Posterior cingulate gyrus (tissue), 11 donors: Measurements from ENCODE around the gene GHR.
"Not testable (repeated sequence)": the region's sequence is repeated elsewhere in the genome, so short reads cannot be mapped to it uniquely, and the experiment has no call there.

ENCODE experiments used
- DNase-seq, 10 donors: peaks; one replicate each; pipeline versions ENCODE4 v3.0.0 to v3.0.0-alpha.2; 2020 to 2021; ENCODE audit warnings: mixed read lengths in 3 of 10
- intact Hi-C: fragments of 100-400 bp; cut with DNase I; formaldehyde crosslinking; loops from one replicate; pipeline ENCODE4 v1.15.1; 2023

GHR gene

DNA sequence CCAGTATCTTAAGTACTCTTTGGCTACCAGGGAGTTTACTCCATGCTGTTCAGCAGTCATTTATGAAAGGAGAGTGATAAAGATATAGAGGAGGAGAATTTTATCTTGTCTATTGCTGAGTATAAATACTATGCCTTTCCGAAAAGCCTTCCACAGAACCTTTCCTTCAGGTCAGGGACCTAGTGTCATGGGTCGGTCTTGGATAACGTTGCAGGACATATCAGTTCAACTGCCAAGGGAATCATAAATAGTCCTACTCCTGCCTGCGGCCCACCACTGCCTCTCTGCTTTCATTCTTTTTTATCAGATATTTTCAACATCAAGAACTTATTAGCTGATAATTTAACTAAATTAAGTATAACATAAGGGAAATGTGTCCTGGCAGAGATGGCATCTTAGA, 211.3 kb downstream of the GHR start:
- no peak for DNase-seq
- intact Hi-C loops = no loop called here

DNA sequence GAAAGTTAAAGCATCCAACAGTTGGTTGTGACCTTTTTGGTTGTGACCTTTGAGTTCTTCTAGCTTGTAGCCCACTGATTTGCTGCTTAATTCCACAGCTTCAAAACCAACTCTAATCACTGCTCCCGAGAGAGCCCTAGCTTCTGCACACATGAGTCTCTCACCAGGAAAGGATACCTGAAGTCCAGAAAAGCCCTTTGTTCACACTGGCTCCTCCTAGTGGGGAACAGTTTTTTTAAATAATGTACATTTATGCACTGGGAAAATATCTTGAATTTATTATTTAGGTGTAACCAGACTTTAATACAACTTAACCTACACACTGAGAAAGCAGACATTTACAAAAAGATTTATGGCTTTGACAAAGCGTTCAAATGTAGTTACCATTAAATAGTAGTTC, 213.2 kb downstream of the GHR start:
- intact Hi-C loops = no loop called here
- DNase-seq = no peak

DNA sequence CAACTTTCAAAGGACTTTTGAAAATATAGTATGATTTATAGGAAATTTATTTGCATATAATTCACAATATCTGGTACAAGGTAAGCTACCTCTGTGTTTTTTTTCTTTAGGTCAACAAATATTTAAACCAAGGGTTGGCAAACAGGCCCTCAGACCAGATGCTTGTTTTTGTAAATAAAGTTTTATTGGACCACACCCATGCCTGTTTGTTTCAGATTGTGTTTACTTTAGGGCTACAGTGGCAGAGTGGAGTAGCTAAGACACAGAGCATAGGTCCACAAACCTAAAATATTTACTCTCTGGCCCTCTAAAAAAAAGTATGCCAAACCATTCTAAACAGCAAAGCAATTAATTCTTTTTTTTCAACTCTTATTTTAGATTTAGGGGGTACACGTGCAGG, 213.7 kb downstream of the GHR start:
- no peak for DNase-seq
- intact Hi-C loops = no loop called here

DNA sequence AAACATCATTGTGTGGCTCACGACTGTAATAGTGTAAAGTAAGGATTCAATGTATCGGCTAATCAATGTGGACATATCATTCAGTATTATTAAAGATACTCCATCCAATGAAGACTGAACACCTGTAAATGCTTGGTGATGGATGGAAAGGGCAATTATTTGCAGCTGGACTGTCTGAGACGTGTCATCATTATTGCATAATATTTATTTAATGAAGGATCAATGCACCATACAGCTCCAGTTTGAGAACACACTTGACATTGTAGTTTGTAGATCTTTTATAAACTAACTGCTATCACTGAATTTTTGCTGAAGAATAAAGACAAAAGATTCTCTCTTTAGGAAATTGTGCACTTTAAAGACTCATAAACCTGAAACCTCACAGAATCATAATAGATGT, 215.7 kb downstream of the GHR start:
- intact Hi-C loops = no loop called here
- no peak for DNase-seq

DNA sequence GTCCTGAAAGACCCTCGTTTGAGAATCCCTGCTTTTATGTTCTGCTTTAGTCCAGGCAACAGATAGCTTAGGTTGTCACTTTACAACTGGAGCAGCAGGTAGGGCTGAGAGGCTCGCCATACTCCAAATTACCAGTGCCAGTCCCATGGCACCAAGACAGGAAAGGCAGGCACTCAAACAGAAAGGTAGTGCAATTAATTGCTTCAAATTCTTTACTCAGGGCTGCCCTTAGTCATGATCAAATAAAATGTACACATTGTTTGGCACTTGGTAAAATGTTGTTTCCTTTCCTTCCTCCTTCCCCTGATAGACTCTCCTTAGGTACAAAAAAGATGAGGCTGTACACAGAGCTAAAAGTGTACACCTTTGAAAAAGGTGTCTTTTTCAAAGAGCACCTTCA, 217.6 kb downstream of the GHR start:
- intact Hi-C loops = no loop called here

DNA sequence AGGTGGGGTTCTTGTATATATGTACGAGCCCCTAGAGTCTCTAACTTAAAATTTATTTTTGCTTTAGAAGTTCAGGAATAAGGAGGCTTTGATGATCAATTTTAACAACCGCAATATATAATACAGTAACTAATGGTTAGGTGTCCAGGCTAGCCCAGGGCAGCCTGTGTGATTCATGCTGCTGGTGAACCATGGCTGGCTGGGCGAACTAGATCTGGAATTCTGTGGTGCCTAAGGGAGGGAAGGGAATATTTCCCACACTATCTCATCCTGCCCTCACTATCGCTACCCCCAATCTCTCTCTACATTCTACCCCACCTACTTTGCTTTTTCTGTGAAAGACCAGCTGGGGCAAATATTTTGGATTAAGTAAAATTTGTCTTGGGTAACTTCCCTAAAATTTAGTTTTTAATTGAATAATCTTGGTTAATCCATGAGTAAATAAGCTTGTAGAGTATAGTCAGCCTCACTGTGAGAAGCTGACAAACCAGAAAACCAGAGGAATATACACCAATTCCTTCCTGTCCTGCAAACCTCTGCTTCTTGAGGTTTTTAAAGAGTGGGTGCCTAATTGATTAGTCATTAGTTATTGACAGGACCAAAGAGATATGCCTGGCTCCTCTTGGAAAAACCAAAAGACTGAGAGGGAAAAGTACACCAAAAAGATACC, 218.2 kb downstream of the GHR start:
- intact Hi-C loops = no loop called here
- no peak for DNase-seq

More for the DNA sequence above, 217.6 kb downstream of the GHR start:
- no peak for DNase-seq

DNA sequence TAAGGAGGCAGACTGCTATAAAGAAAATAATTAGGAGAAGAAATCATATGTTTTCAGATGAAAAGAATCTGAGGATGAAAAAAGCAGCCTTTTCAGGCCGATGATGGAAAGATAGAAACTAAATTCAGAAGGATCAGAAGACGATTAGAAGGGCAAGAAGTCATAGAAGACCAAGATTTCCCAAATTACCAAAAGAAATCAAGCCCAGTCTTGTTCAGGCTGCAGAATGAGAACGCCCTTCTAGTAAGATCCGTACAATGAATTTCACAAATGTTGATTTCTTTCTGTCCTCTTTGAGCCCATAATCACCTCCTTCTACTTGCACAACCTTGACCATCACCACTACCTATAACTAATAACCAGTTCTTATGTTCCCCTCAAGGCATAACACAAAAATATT, 218.8 kb downstream of the GHR start:
- intact Hi-C loops = no loop called here
- DNase-seq = no peak

DNA sequence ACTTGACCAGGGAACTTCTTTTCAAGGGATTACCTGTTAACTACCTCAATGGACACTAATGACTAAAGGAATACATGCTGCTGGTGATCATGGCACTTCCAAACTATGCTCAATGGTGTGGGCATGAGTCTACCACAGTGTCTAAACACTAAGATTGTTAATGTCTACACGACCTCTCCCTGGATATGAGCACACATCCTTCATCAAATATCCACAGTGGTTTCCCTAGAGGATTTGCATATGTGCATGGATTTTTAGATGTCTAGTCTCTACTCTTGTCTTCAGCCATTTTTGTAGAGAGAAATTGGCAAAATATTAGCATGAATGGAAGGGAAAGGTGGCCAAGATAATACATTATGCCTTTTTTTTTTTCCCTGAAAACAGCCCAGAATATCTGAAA, 220.1 kb downstream of the GHR start:
- intact Hi-C loops = no loop called here
- no peak for DNase-seq

DNA sequence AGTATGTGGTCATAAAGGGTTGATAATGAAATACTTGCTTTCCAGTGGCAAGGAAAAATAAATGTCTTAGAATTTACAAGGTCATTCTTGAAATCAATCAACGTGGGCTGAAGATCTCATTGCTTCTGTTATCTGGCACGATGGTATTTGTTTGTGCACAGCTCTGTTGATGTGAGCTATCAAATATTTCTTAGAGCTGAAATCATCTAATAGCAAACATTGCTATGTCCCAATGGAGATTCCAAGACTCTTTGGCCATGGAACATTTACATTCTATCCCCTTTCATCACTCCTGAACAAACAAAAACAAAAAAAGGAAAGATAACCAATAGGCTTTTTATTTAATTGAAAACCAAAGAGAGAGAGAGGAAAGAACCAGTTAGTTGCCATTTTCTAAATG, 221.9 kb downstream of the GHR start:
- no peak for DNase-seq
- intact Hi-C loops = no loop called here

DNA sequence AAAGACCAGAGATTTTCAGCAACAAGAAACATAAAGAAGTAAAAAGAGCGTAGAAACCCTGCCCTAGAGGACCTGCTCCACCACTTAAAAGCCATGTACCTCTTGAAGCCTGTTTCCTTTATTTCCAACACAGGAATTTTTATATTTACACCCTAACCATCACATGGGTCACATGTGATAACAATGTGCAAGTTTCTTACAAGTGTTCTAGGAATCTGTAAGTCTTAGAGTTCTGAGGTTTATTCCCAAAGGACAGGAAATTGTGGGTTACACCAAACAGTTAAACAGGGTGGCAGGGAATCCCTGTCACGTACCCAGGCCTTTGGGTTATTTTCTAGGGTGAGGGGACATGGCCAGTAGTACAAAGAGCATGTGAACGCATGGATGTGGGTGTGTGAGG, 224.8 kb downstream of the GHR start:
- DNase-seq = no peak
- intact Hi-C loops = no loop called here

DNA sequence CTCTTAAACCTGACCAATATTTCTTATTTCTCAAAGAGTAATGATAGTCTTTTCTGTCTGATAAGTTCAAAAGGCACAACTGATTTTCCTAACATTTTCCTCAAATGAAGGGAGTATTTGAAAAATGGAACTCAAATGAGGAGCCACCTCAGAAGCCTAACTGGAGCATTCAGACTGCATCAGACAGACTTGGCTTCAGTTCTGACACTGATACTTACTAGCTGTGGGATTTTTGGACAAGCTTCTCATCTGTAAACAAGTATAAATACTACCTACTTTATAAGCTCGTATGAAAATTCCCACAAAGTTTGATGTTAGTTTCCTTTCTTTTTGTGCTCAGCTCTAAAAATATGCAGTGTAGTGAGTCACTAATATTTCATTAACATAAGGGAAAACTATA, 225.7 kb downstream of the GHR start:
- intact Hi-C loops = no loop called here
- no peak for DNase-seq

DNA sequence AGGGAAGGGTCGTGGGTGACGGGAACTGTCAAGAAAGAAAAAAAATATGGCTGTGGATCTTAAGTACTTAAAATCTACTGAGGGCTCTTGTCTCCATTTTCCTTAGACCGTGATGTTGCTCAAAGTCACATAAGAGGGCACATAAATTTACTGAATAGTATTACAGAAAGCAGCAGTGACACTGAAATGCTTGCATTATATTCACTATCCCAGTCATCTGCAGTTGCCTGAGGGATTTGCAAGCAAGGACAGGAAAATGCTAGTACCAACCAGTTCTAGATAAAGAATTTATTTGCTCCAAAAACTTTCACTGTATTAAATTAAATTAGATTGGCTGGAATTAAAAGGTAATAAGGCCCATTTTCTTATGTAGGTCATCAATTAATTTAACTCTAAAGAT, 226.8 kb downstream of the GHR start:
- no peak for DNase-seq
- intact Hi-C loops = no loop called here

DNA sequence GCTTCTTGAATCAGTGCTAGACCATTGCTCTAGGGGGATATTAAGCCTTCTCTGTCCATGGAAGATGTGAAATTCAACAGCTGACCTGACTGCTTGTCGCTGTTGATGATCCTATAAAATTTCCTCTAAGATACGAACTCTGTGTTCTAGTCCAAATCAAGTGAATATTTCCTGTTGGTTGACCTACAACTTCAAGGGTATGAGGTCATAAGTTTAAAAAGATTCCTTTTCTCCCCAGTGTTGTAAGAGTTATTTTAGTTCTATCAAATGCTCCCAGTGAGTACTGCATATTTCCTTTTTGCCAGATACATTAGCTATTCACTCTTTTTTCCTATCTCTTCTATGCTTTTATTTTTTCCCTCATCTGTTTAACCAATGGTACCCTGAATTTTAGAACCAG, 230.5 kb downstream of the GHR start:
- intact Hi-C loops = no loop called here
- no peak for DNase-seq

DNA sequence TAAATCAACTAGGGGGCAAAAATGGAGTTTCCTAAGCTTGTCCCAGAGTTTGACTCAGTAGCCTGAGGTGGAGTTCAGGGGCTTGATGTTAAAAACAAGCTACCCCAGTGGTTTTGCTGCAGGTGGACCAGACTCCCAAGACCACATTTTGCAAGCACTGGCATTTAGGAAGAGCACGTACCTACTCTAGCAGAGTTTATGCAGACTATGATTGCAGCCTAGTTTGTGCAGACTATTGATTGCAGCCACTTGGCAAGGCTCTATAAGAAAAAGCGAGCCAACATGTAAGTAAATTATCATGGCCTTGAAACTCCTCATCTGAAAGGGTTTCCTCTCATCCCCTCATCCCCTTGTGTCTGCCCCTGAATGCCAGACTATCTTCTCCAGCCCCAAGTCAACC, 231.4 kb downstream of the GHR start:
- intact Hi-C loops = no loop called here
- no peak for DNase-seq

DNA sequence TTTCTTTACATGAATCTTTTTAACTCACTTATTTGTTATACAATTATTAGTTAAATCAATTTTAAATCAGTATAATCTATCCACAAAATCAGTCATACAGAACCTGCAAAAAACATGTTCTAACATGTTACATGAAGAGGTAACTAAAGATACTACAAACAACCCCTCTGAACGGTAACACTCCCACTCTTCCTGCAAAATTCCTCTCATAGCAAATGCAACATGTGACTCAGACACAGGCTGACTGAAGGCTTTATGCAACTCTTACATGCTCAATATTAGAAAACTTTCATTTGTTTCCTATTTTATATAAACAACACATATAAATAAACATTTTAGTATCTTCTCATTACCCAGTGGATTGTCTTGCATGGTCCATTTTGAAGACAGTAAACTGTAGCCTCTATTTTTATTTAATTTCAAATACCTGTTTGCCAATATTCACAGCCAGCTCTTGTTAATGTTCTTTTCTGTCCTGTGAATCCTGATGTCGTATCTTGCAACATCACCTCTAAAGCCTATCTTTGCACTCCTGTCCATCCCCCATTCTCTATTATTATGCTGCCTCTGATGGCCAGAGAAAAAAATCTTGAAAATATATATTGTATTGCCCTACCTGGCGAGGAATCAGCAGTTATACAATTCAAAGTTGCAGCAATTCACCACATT, 232.9 kb downstream of the GHR start:
- intact Hi-C loops = no loop called here
- DNase-seq = no peak

DNA sequence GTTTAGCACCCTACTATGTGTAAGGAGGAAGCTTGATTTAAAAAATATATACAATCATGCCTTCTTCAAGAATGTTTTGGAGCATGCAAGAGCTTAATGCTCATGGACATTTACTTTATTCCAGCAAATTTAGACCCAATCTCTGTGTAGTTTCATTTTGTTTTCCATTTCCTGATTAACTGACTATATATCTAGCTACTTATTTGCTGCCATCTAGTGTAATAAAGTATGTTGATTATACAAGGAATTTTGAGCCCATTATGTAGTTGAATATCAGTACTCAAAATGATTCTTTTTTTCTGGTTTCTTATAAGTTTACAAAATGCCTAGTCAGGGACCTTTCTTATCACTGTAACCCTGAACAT, 233.4 kb downstream of the GHR start:
- DNase-seq = no peak
- intact Hi-C loops = no loop called here

DNA sequence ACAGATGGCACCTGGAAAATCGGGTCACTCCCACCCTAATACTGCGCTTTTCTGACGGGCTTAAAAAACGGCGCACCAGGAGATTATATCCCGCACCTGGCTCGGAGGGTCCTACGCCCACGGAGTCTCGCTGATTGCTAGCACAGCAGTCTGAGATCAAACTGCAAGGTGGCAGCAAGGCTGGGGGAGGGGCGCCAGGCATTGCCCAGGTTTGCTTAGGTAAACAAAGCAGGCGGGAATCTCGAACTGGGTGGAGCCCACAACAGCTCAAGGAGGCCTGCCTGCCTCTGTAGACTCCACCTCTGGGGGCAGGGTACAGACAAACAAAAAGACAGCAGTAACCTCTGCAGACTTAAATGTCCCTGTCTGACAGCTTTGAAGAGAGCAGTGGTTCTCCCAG, 236.6 kb downstream of the GHR start:
- intact Hi-C loops = not testable (repeated sequence)
- DNase-seq = peak in 2 of 10 donors; percentile 64 to 65

DNA sequence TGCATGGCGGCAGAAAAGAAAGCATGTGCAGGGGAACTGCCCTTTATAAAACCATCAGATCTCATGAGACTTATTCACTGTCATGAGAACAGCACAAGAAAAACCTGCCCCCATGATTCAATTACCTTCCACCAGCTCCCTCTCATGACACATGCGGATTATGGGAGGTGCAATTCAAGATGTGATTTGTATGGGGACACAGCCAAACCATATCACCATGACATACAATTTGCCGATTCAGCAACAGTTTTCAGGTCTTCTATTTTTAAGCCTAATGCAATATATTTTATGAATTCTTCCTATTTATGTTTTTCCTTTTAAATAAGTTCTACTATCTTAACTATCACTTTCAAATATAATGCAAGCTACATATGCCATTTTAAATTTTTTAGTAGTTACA, 242.6 kb downstream of the GHR start:
- DNase-seq = no peak
- intact Hi-C loops = no loop called here

DNA sequence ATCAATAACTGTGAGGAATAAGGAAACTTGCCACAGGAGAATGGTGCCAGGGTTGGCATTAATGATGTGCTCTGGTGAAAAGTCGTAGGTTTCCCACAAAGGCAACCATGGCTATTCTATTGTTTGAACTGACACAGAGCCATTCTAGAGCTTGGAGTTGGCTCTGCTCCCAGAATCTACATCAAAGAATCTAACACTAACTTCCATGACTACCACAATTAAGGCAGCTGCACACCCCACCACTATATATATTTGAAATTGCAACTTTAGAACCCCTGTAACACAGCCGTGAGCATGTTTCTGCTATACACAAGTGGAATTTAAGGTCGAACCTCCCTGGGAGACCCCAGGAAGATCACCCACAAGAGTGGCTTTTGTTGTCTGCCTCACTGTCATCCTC, 243.6 kb downstream of the GHR start:
- no peak for DNase-seq
- intact Hi-C loops = no loop called here

DNA sequence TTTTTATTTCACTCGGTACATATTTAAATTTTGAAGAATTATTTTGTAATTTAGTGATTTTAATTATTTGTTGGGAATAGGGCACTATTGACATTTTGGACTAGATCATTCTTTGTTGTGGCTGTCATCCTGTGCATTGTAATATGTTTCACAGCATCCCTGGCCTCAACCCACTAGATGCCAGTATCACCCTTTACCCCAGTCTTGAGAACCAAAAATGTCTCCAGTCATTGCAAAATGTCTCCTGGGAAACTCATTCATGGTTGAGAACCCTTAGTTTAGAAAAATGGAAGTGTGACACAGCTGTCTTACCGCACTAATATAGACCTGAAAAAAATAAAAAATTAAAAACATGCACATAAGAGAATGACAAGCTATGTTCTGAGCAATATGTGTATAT, 245.0 kb downstream of the GHR start:
- intact Hi-C loops = no loop called here
- DNase-seq = no peak

DNA sequence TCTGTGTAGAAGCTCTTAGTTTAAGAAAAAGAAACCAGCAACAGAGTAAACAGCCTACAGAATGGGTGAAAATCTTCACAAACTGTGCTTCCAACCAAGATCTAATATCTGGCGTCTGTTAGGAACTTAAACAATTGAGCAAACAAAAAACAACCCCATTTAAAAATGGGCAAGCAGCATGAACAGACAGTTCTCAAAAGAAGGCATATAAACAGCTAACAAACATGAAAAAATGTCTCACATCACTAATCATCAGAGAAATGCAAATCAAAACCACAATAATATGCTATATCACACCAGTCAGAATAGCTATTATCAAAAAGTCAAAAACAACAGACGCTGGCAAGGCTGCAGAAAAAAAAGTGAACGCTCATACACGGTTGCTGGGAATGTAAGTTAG, 249.7 kb downstream of the GHR start:
- intact Hi-C loops = no loop called here

DNA sequence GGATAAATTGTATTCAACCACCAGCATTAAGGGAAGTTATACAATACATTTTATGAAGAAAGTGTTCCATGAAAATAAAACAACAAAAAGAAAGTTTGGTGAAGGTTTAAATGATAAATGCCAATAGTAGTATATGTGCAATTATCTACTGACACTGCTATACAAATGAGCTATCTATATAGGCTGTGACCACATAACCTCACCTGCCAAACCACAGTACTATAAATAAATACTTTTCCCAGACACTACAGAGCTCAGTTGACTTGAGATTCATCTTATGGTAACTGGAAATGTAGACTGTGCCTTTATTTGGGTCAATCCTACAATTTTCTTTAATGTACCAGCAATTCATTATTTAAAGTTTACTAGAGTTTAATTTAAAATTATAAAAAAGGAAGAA, 252.4 kb downstream of the GHR start:
- intact Hi-C loops = no loop called here

More for the DNA sequence above, 249.7 kb downstream of the GHR start:
- no peak for DNase-seq

DNA sequence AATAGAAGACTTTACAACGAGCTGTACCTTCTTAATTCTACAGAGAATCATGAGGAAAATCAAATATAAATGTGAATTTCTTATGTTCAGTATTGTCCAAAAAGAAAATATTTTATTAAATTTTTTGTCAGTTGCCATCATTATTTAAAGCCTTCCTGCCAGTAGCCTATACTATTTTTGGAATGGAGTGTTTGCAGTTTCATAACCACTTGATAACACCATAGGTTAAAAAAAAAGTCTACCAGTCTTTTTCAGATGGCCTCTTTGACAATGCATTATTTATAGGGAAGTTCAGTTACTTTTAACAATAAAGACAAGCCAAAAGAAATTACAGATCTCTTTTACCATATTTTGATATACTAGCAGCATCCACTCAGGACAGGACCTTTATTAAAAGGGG, 253.1 kb downstream of the GHR start:
- no peak for DNase-seq
- intact Hi-C loops = no loop called here

More for the DNA sequence above, 252.4 kb downstream of the GHR start:
- no peak for DNase-seq
